GM12873 (cell line): ENCODE data around the gene LIMA1.

Source experiments
- TF ChIP-seq, protein P1 (sequence below): IDR thresholded peaks from 2 replicates; pipeline ENCODE4 v1.5.1; 2012; ENCODE audit warnings: low read depth, mild to moderate bottlenecking, moderate library complexity, low read length, control low read depth; ENCODE audit not compliant: insufficient read depth; ENCODE audit errors: missing control alignments

Gene LIMA1

DNA sequence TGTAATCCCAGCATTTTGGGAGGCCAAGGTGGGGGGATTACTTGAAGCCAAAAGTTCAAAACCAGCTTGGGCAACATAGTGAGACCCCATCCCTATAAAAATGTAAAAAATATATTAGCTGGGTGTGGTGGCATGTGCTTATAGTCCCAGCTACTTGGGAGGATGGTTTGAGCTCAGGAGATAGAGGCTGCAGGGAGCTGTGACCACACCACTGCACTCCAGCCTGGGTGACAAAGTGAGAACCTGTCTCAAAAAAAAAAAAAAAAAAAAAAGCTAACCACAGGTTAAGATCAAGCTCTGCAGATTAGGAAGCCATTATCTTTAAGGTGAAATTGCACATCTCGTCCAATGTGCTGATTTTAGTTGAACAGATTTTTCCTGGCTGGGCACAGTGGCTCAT is 92.5 kb downstream of the LIMA1 start:
- TF ChIP-seq, protein P1, sequence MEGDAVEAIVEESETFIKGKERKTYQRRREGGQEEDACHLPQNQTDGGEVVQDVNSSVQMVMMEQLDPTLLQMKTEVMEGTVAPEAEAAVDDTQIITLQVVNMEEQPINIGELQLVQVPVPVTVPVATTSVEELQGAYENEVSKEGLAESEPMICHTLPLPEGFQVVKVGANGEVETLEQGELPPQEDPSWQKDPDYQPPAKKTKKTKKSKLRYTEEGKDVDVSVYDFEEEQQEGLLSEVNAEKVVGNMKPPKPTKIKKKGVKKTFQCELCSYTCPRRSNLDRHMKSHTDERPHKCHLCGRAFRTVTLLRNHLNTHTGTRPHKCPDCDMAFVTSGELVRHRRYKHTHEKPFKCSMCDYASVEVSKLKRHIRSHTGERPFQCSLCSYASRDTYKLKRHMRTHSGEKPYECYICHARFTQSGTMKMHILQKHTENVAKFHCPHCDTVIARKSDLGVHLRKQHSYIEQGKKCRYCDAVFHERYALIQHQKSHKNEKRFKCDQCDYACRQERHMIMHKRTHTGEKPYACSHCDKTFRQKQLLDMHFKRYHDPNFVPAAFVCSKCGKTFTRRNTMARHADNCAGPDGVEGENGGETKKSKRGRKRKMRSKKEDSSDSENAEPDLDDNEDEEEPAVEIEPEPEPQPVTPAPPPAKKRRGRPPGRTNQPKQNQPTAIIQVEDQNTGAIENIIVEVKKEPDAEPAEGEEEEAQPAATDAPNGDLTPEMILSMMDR: no peak

DNA sequence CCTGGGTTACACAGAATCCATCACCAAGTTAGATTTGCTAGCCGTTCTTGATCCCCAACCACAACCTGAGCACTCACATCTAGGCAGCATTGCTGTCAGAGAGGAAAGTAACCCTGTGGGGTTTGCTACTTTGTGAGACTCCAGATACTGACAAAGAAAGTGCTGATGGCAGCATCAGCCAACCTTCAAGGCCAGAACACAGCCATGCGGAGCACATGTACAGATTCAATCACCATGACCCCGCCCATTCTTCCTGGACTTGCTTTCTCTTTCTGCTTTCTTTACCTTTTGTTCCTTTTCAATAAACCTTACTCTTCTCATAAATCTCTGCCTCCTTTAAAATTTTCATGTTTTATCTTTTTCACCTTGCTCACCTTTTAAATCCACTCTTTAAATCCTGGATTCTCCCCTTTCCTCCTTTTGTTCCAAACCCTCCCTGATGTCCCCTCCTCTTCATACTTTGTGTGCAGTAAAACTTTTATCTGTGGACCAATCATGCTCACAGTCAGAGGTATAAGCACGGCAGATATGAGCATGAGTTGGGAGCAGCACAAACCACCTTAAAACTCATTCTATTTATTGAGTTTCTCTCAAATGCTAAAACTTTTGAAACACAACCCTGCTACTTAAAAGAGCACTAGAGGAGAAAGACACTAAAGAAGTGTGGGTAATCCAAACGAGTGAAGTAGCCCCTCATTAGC is 94.3 kb downstream of the LIMA1 start:
- TF ChIP-seq, protein P1: no peak

DNA sequence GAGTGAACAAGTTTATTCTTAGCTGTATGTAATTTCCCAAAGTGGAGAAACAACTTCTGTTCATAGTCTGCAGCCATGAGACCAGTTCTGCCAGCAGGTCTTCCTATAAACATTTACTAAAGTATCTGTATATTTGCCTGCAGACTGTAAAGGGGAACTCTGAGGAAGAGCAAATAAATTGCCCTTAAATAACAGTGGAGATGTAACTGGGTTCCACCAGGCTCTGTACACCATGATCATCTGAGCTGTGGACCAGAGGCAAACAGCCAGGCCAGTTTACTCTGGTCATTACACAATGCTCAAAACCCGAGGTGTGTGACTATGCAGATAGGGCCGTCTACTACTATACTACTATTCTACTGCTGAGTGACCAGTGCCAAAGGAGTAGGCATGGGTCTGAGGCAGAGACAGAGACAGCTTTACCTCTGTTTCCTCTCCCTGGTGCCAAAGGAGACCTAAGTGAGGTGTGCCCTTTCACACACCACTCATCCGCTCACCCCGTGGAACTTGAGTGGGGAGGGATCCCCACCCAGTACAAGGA is 95.0 kb downstream of the LIMA1 start:
- TF ChIP-seq, protein P1: no peak

DNA sequence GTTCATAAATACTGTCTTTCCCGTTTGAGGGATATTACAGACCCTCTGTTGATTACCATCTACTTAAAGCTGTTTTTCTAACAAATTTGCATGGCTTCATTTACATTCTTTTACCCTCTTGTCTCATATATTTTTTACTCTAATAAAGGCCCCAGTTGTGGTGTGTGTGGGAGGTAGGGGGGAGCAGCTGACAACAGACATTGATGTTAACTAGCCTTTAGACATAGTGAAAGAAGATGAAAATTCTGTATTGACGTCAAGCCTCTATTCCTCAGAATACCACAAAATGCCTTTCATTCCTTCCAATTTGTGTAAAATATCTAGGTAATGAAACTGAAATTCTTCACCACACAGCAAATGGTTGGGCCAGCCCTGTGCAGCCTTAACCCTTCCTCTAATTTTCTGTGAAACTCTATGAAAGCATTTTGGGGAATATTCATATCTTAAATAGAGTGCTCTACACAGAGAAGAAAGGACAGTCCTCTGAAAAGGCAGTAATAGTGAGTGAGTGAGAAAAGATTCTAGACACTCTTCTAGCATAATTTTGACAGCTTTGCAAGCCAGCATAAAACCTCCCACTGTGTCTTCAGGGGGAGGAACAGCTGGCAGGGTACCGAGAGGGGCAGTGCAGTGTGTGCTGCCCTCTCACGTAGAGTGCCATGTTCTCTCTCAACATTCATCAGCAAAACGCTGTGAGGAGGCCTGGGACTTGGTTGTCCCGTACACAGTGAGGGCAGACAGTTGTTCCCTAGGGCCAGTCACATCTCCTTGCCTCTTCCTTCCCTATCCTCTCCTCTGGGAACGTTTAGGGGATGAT is 96.0 kb downstream of the LIMA1 start:
- TF ChIP-seq, protein P1: no peak

DNA sequence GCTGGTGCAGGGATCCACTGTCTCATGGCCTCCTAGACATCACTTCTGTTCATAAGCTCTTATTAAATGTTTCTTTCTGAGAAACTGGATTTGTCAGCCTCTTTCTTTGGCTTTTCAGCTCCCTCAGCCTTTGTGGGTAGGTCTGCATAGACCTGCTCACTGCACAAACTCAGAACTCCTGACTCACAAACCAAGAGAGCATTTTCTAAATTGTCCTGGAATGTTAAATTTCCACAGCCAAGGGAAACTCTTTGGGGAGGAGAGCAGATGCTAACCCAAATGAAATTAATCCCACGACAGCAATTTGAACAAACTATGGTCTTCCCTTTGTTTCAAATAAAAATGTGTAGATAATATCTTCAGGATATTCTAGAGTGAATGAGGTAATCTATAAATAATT is 96.6 kb downstream of the LIMA1 start:
- TF ChIP-seq, protein P1: no peak

DNA sequence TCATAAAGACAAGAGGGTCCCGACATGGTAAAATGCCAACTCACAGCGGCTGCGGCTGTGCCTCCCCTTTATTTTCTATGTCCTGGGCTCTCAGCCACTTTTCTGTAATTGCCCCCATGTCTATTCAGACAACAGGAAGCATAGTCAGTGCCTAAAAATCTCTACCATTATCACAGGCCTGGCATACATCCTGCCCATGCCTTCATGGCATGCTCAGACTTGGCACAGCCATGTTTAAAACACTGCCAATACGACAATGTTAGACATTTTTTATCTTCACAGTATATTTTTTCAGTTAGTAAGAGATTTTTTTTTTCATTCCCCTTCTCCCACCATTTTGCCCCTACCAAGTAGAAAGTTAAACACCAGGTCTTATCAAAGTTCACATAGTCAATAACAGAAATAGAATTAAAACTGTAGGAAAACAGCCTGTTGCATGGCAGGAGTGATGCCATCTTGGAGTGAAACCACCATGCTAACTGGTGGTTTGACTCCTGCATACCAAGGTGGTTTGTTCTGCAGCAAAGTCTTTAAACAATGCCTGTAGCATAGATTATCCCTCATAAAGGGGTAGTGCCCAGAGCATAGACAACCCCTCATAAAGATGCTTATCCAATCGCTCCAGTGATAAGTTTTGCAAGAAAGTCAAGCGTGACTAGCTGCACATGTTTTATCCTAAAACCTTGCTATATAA is 97.2 kb downstream of the LIMA1 start:
- TF ChIP-seq, protein P1: no peak
